Stimulated activated CD8-positive, alpha-beta memory T cell treated with anti-CD3 and anti-CD28 coated beads, Interleukin-4, amount 100 ng/mL, for 4 hours (primary cell): ENCODE measurements around the gene MON2.

Experiments
- DNase-seq, 2 donors: peaks; one replicate each; pipeline ENCODE4 v3.0.0-alpha.2; 2020; ENCODE audit warnings: low read depth in 2 of 2, low spot score in 1 of 2

MON2 gene

GRCh38 chr12:62605981-62606380 is 139.4 kb downstream of the MON2 start:
- DNase-seq, result no peak

GRCh38 chr12:62606654-62607053 is 140.0 kb downstream of the MON2 start:
- DNase-seq, result no peak

GRCh38 chr12:62613081-62613480 is 146.5 kb downstream of the MON2 start:
- DNase-seq, result no peak

- no peak for DNase-seq
These were observed 151.7 kb downstream of the MON2 start for GRCh38 chr12:62618319-62618718.

- DNase-seq, result no peak
These were observed 152.3 kb downstream of the MON2 start for GRCh38 chr12:62618930-62619329.

GRCh38 chr12:62621101-62621638 is 154.5 kb downstream of the MON2 start:
- DNase-seq, result no peak

- DNase-seq, result no peak
These were observed 155.6 kb downstream of the MON2 start for GRCh38 chr12:62622177-62622576.

GRCh38 chr12:62625228-62625627 is 158.6 kb downstream of the MON2 start:
- no peak for DNase-seq

GRCh38 chr12:62627181-62627580 is 160.6 kb downstream of the MON2 start:
- no peak for DNase-seq

- DNase-seq, result no peak
These were observed 162.8 kb downstream of the MON2 start for GRCh38 chr12:62629413-62629812.

GRCh38 chr12:62629971-62630739 is 163.5 kb downstream of the MON2 start:
- DNase-seq, result no peak

- no peak for DNase-seq
These were observed 165.1 kb downstream of the MON2 start for GRCh38 chr12:62631471-62632410.

- DNase-seq, result no peak
These were observed 165.8 kb downstream of the MON2 start for GRCh38 chr12:62632411-62632918.

GRCh38 chr12:62635649-62636048 is 169.0 kb downstream of the MON2 start:
- DNase-seq, result no peak

GRCh38 chr12:62637679-62638078 is 171.1 kb downstream of the MON2 start:
- DNase-seq, result no peak

- DNase-seq, result no peak
These were observed 174.4 kb downstream of the MON2 start for GRCh38 chr12:62640910-62641448.

GRCh38 chr12:62642486-62642885 is 175.9 kb downstream of the MON2 start:
- no peak for DNase-seq

- no peak for DNase-seq
These were observed 176.9 kb downstream of the MON2 start for GRCh38 chr12:62643486-62643885.

GRCh38 chr12:62646566-62646965 is 179.9 kb downstream of the MON2 start:
- no peak for DNase-seq

GRCh38 chr12:62647586-62647985 is 181.0 kb downstream of the MON2 start:
- no peak for DNase-seq

GRCh38 chr12:62649412-62650138 is 182.9 kb downstream of the MON2 start:
- no peak for DNase-seq
